ENCODE data around the gene WBP2NL.
"Not testable (repeated sequence)": the region's sequence is repeated elsewhere in the genome, so short reads cannot be mapped to it uniquely, and the experiment has no call there.

WBP2NL gene

DNA sequence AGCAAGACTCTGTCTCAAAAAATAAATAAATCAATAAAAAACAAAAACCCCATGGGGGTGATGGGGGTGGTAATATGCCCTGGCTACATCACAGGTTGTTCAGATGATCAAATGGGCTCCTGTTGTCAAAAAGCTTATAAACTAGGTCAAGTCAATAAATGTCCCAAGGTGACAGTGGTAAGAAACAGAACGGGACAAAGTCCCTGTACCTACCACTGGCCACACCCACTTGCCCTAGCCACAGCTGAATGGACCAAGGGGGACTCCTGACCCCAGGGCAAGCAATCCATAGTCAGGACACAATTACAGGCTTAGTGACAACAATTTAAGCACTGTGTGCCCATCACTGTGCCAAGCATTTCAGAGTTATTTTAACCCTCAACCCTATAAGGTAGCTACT, 66.0 kb downstream of the WBP2NL start:
- H3K27ac ChIP-seq (ENCODE audit: low read length): no peak overlapping the region
- no peaks in the 10 kb centered on the region for H3K9me3 ChIP-seq (ENCODE audit: control insufficient read depth in 2 of 2, low read length in 2 of 2)
- H3K27me3 ChIP-seq (ENCODE audit: control insufficient read depth in 1 of 2, insufficient read depth in 2 of 2, low read length in 2 of 2): no peaks in the 10 kb centered on the region
- peaks cover 2% of the 10 kb centered on the region for H3K4me1 ChIP-seq (ENCODE audit: control insufficient read depth, insufficient read depth, low read length)
- H3K4me3 ChIP-seq (ENCODE audit: low read length in 2 of 2): no peak overlapping the region
- H3K9ac ChIP-seq (ENCODE audit: low read length in 2 of 2): no peak overlapping the region
- H3K36me3 ChIP-seq (ENCODE audit: control insufficient read depth in 2 of 2, insufficient read depth in 2 of 2, low read length in 2 of 2): peaks cover 35 to 48% of the 10 kb centered on the region in 2 donors

DNA sequence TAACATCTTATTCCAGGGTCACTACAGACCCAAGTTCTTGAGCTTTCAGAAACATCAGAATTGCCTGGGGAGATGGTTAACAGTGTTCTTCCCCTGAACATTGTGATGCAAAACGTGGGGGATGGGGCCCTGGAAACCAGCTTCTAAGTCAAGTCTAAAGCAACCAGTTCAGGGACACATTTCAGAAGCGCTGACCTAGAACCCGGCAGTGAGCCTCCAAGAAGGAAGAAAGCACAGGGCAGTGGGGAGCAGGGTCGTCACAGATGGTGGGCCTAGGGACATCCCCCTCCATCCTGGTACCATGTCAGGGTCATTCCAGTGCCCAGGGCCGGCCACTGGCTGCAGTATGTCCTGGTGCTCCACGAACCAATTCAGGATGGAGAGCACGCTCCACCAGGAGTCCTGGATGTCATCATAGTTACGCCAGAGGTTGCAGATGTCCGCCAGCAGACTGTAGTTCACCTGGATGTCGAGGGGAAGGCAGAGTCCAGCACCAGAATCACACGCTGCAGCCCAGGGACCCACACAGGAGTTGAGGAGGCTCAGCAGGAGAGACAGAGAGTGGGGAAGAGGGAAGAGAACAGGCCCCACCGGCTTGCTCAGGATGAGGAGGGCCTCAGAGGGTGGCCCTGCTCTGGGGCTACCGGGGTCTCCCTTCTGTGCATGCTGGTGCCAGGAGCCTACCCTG, 67.0 kb downstream of the WBP2NL start:
- Histone ChIP-seq H3K9me3 (ENCODE audit: control insufficient read depth in 2 of 2, low read length in 2 of 2) (no peaks in the 10 kb centered on the region), H3K9ac (ENCODE audit: low read length in 2 of 2) (no peak overlapping the region), H3K36me3 (ENCODE audit: control insufficient read depth in 2 of 2, insufficient read depth in 2 of 2, low read length in 2 of 2) (peaks cover 29 to 39% of the 10 kb centered on the region in 2 donors), H3K27me3 (ENCODE audit: control insufficient read depth in 1 of 2, insufficient read depth in 2 of 2, low read length in 2 of 2) (no peaks in the 10 kb centered on the region), H3K27ac (ENCODE audit: low read length) (no peak overlapping the region), H3K4me3 (ENCODE audit: low read length in 2 of 2) (no peak overlapping the region), H3K4me1 (ENCODE audit: control insufficient read depth, insufficient read depth, low read length) (peaks cover 10% of the 10 kb centered on the region)

DNA sequence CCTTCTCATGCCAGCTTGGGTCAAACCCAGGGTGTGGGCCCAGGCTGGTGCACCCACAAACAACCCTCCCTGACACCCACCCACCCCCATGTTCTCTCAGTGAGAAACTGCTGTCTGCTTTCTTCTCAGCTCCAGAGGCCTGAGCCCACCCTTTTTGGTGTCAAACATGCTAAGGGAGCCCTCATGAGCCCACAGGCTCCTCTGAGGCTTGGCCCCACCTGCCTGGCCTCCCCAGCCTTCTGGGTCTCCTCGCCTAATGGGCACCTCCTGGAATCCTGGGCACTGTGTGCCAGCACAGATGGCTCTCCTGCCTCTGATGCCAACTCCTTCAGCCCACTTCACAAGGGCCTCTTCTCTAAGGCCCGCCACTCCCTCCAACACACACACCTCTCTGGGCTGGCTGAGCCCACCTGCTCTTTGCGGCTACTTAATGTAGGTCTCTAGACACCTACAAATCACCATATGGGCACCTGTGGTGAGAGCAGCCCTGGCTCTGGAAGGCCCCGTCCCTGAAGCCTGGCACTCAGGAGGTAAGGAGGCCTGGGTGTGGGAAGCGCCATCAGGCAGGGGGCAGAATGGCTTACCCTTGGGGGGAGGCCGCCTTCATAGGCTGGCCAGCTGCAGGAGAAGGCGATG, 67.7 kb downstream of the WBP2NL start:
- Histone ChIP-seq H3K27ac (ENCODE audit: low read length) (no peak overlapping the region), H3K27me3 (ENCODE audit: control insufficient read depth in 1 of 2, insufficient read depth in 2 of 2, low read length in 2 of 2) (no peaks in the 10 kb centered on the region), H3K36me3 (ENCODE audit: control insufficient read depth in 2 of 2, insufficient read depth in 2 of 2, low read length in 2 of 2) (peaks cover 24 to 32% of the 10 kb centered on the region in 2 donors), H3K9ac (ENCODE audit: low read length in 2 of 2) (no peak overlapping the region), H3K4me1 (ENCODE audit: control insufficient read depth, insufficient read depth, low read length) (peaks cover 14% of the 10 kb centered on the region), H3K9me3 (ENCODE audit: control insufficient read depth in 2 of 2, low read length in 2 of 2) (no peaks in the 10 kb centered on the region), H3K4me3 (ENCODE audit: low read length in 2 of 2) (no peak overlapping the region)

DNA sequence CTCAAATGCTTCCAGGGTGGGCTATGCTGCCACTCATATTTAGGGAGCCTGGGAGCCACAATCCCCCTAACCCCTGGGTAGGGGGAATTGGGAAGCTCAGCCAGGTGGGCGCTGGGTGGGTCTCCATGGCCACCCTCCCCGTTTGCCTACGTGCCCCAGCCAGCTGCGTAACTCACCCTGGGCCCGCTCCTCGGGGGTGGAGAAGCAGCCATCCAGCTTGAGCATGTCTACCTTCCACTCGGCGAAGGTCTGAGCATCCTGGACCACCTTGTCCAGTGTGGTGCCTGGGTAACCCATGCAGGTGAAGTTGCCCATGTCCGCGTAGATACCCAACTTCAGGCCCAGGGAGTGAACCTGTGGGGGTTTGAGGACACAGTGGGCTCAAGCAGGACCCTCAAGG, 68.3 kb downstream of the WBP2NL start:
- no peaks in the 10 kb centered on the region for H3K27me3 ChIP-seq (ENCODE audit: control insufficient read depth in 1 of 2, insufficient read depth in 2 of 2, low read length in 2 of 2)
- peaks cover 21 to 31% of the 10 kb centered on the region in 2 donors for H3K36me3 ChIP-seq (ENCODE audit: control insufficient read depth in 2 of 2, insufficient read depth in 2 of 2, low read length in 2 of 2)
- H3K9me3 ChIP-seq (ENCODE audit: control insufficient read depth in 2 of 2, low read length in 2 of 2): no peaks in the 10 kb centered on the region
- no peak overlapping the region for H3K4me3 ChIP-seq (ENCODE audit: low read length in 2 of 2)
- no peak overlapping the region for H3K9ac ChIP-seq (ENCODE audit: low read length in 2 of 2)
- H3K27ac ChIP-seq (ENCODE audit: low read length): no peak overlapping the region
- H3K4me1 ChIP-seq (ENCODE audit: control insufficient read depth, insufficient read depth, low read length): peaks cover 21% of the 10 kb centered on the region

DNA sequence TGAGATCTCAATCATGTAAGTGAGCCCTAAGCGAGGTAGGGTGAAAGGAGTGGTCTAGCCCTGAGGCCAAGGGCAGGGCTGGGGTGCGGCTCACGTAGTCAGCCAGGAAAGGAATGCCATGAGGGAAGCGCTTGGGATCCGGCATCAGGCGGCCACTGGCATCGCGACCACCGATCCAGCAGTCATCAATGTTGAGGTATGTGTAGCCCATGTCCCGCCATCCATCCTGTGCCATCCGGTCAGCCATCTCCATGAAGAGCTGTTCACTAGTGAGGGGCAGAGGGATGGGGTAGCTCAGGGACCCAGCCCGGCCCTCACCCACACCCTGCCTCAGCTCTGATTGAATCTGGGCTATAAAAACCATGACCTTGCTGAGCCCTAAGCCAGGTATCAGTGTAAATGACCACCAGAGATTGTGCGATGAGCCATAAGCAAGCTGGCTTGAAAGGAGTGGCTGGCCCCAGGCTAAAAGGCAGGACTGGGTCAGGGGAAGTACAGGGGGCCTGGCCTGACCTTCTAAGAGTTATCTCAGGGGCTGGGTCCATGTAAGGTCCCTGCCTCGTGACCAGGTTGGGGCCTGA, 69.2 kb downstream of the WBP2NL start:
- H3K9ac ChIP-seq (ENCODE audit: low read length in 2 of 2): no peak overlapping the region
- H3K27ac ChIP-seq (ENCODE audit: low read length): no peak overlapping the region
- H3K4me3 ChIP-seq (ENCODE audit: low read length in 2 of 2): no peak overlapping the region
- peaks cover 21% of the 10 kb centered on the region for H3K4me1 ChIP-seq (ENCODE audit: control insufficient read depth, insufficient read depth, low read length)
- H3K9me3 ChIP-seq (ENCODE audit: control insufficient read depth in 2 of 2, low read length in 2 of 2): no peaks in the 10 kb centered on the region
- H3K36me3 ChIP-seq (ENCODE audit: control insufficient read depth in 2 of 2, insufficient read depth in 2 of 2, low read length in 2 of 2): peaks cover 18 to 26% of the 10 kb centered on the region in 2 donors
- no peaks in the 10 kb centered on the region for H3K27me3 ChIP-seq (ENCODE audit: control insufficient read depth in 1 of 2, insufficient read depth in 2 of 2, low read length in 2 of 2)

DNA sequence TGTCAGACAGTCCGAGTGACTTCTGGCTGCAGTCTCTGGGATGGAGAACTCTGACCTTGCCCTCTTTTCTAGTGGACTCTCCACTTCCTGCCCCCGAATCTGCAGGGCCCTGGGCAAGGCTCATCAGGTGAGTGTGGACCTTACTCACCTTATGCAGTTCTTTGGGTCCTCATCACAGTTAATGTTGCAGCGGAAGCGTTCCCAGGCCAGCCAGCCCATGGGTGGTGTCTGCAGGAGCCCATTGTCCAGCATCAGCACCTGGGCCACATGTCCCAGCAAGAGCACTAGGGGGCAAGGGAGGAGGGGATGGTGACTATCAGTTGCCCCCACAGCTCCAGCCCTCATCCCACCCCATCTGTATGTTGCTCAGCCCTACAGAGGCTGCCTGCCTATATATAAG, 69.7 kb downstream of the WBP2NL start:
- Histone ChIP-seq H3K9ac (ENCODE audit: low read length in 2 of 2) (no peak overlapping the region), H3K27me3 (ENCODE audit: control insufficient read depth in 1 of 2, insufficient read depth in 2 of 2, low read length in 2 of 2) (no peaks in the 10 kb centered on the region), H3K4me3 (ENCODE audit: low read length in 2 of 2) (no peak overlapping the region), H3K36me3 (ENCODE audit: control insufficient read depth in 2 of 2, insufficient read depth in 2 of 2, low read length in 2 of 2) (peaks cover 18 to 24% of the 10 kb centered on the region in 2 donors), H3K27ac (ENCODE audit: low read length) (no peak overlapping the region), H3K9me3 (ENCODE audit: control insufficient read depth in 2 of 2, low read length in 2 of 2) (no peaks in the 10 kb centered on the region), H3K4me1 (ENCODE audit: control insufficient read depth, insufficient read depth, low read length) (peaks cover 22% of the 10 kb centered on the region)

DNA sequence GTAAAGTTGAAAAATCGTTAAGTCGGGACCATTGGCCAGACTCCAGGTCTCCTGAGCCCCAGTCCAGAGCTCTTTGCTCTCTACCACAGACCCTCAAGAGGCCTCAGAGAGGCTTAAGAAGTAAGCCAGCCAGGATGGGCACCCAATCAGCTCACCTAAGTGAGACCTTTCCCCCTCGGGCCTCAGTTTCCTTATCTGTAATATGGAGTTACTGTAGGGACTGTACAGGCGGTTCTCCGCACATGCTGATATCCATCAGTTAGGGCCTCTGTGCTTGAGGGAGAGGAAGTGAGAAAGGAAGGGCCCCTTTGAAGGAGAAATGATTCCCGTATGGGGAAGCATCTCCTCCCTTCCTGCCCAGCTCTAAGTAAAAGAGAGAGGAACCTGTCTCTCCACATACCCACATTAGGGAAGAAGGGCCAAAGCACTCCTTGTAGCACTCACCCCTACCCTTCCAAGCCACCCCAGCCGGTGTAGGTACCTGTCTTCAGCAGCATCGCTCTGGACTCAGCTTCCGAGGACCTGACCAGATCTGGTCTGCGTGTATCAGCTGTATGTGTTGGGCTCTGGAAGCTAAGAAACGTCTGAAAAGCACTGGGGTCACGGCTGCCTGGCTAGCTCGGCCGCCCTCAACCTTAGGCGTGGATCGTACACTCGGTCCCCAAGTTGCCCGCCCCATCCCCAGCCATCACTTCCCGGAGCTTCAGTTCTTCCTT, 71.4 kb downstream of the WBP2NL start:
- H3K4me1 ChIP-seq (ENCODE audit: control insufficient read depth, insufficient read depth, low read length): peaks cover 38% of the 10 kb centered on the region

DNA sequence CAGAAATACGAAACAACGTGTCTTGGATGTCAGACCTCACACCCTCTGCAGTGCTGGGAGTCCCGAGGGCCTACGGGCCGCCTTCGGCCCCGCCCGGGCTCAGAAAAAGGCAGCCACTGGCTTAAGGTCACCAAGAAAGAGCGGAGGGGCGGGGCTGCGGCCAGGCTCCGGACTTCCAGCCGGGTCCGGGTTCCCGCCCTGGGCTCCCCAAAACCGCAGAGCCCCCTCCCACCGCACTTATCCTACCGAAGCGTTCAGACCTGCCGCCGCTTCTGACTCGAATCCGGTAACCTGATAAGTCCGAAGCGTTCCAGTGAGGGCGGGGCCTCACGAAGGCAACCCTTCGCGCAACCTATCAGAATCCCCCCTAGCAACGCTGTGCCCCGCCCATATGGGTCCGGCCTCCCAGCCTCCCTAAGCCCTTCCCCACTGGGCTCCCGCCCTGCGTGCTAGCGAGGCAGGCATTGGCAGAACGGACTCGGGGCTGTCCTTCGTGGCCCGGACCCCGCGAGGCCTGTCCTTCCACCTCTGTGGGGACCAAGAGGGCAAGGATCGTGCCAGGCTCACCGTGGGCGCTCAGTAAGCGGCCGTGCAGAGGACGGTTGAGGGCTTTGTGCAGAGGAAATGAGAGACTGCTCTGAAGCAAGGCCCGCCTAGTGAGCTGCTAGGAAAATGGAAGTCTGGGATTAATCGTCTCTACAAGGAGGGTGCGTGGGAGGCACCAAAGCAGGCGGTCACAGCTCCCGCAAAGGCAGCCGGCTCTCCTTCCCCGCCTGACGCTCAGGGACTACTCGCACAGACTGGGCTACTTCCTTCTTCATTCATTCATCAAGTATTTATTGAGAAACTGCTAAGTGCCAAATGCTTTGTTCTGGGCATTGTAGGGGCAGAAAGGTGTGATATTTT, 72.2 kb downstream of the WBP2NL start, which contains the start of gene NAGA:
TSS of gene NAGA (minus strand) at position 296 of the 906 bp plus-strand sequence. CDS start 515 bp downstream, outside the sequence.
- H3K27me3 ChIP-seq (ENCODE audit: control insufficient read depth in 1 of 2, insufficient read depth in 2 of 2, low read length in 2 of 2): no peaks in the 10 kb centered on the region
- H3K9me3 ChIP-seq (ENCODE audit: control insufficient read depth in 2 of 2, low read length in 2 of 2): no peaks in the 10 kb centered on the region
- H3K4me1 ChIP-seq (ENCODE audit: control insufficient read depth, insufficient read depth, low read length): peaks cover 44% of the 10 kb centered on the region
- H3K9ac ChIP-seq (ENCODE audit: low read length in 2 of 2): peak within 1 kb of the TSS; percentile 83 to 85
- H3K27ac ChIP-seq (ENCODE audit: low read length): peak within 1 kb of the TSS; percentile 88
- peak within 1 kb of the TSS; percentile 80 to 86 for H3K4me3 ChIP-seq (ENCODE audit: low read length in 2 of 2)
- peaks cover 8 to 15% of the 10 kb centered on the region in 2 donors for H3K36me3 ChIP-seq (ENCODE audit: control insufficient read depth in 2 of 2, insufficient read depth in 2 of 2, low read length in 2 of 2)

More for the DNA sequence above, 71.4 kb downstream of the WBP2NL start:
- Histone ChIP-seq H3K9ac (ENCODE audit: low read length in 2 of 2) (peak overlapping the region; percentile 83 to 85), H3K27ac (ENCODE audit: low read length) (peak overlapping the region; percentile 88), H3K27me3 (ENCODE audit: control insufficient read depth in 1 of 2, insufficient read depth in 2 of 2, low read length in 2 of 2) (no peaks in the 10 kb centered on the region), H3K36me3 (ENCODE audit: control insufficient read depth in 2 of 2, insufficient read depth in 2 of 2, low read length in 2 of 2) (peaks cover 13 to 21% of the 10 kb centered on the region in 2 donors), H3K9me3 (ENCODE audit: control insufficient read depth in 2 of 2, low read length in 2 of 2) (no peaks in the 10 kb centered on the region), H3K4me3 (ENCODE audit: low read length in 2 of 2) (peak overlapping the region; percentile 80 to 86)

DNA sequence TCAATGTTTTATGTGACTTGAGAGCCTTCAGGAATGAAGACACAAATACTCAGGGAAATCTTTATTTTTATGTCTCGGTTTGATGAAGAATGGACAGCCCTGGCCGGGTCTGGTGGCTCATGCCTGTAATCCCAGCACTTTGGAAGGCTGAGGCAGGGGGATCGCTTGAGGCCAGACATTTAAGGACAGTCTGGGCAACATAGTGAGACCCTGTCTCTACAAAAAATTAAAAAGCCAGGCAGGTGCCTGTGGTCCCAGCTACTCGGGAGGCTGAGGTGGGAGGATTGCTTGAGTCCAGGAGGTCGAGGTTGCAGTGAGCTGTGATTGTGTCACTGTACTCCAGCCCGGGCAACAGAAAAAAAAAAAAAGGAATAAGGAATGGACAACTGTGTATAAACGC, 72.9 kb downstream of the WBP2NL start:
- H3K9ac ChIP-seq (ENCODE audit: low read length in 2 of 2): peak overlapping the region; percentile 83

More for the DNA sequence above, 72.9 kb downstream of the WBP2NL start:
- H3K36me3 ChIP-seq (ENCODE audit: control insufficient read depth in 2 of 2, insufficient read depth in 2 of 2, low read length in 2 of 2): peaks cover 8 to 17% of the 10 kb centered on the region in 2 donors
- peak overlapping the region; percentile 88 for H3K27ac ChIP-seq (ENCODE audit: low read length)
- H3K27me3 ChIP-seq (ENCODE audit: control insufficient read depth in 1 of 2, insufficient read depth in 2 of 2, low read length in 2 of 2); H3K9me3 ChIP-seq (ENCODE audit: control insufficient read depth in 2 of 2, low read length in 2 of 2): not testable (repeated sequence)
- peak overlapping the region; percentile 80 to 86 for H3K4me3 ChIP-seq (ENCODE audit: low read length in 2 of 2)
- H3K4me1 ChIP-seq (ENCODE audit: control insufficient read depth, insufficient read depth, low read length): peaks cover 44% of the 10 kb centered on the region

All from stomach smooth muscle (tissue), 2 donors.